Activated naive CD4-positive, alpha-beta T cell treated with anti-CD3 and anti-CD28 coated beads, Interleukin-2, amount 50 U/mL, for 72 hours (primary cell): Measurements from ENCODE around the gene EZH1. TPM values are rescaled to one million over a fixed set of nuclear protein-coding genes. Genes with fewer than 3 reads are reported as not detected.
"Not testable (repeated sequence)": the region's sequence is repeated elsewhere in the genome, so short reads cannot be mapped to it uniquely, and the experiment has no call there.

Source experiments
- ATAC-seq, 2 donors: fragments of 150-1000 bp; cut with Tn5 transposase; 2 replicates each; pipeline ENCODE4 v1.10.0; 2021; ENCODE audit warnings: mild to moderate bottlenecking in 2 of 2, moderate library complexity in 2 of 2
- DNase-seq, 2 donors: peaks; one replicate each; pipeline ENCODE4 v3.0.0; 2021 to 2022; ENCODE audit warnings: low spot score in 2 of 2
- H3K27ac Mint-ChIP-seq, 2 donors: one replicate each; pipeline ENCODE4 v1.8.0; 2022; ENCODE audit warnings: mild to moderate bottlenecking in 2 of 2, mixed read lengths in 2 of 2
- H3K36me3 Mint-ChIP-seq, 2 donors: one replicate each; pipeline ENCODE4 v1.8.0; 2022; ENCODE audit warnings: mixed read lengths in 2 of 2
- H3K9me3 Mint-ChIP-seq, 2 donors: one replicate each; pipeline ENCODE4 v1.8.0; 2022; ENCODE audit warnings: mixed read lengths in 2 of 2
- total RNA-seq, 2 donors: library from RNA; stranded (reverse); gene quantifications; one replicate each; pipeline ENCODE4 v1.2.3, GENCODE V29; 2022

EZH1 gene
- total RNA-seq, 2 donors from 2014 or later = 34.2 to 56.9 TPM

GRCh38 chr17:42669977-42670788 is 74.7 kb downstream of the EZH1 start:
- DNase-seq = no peak
- Mint-ChIP-seq H3K9me3 (no peaks in the 10 kb centered on the region), H3K27ac (no peak overlapping the region), H3K36me3 (peaks cover 6 to 9% of the 10 kb centered on the region in 2 donors)
- peak; percentile 64 to 69 for ATAC-seq

- DNase-seq (no peak), ATAC-seq (no peak)
- no peaks in the 10 kb centered on the region for H3K9me3 Mint-ChIP-seq
- peaks cover 6 to 9% of the 10 kb centered on the region in 2 donors for H3K36me3 Mint-ChIP-seq
- H3K27ac Mint-ChIP-seq = no peak overlapping the region
Observed at GRCh38 chr17:42669705-42669976, 75.2 kb downstream of the EZH1 start.

GRCh38 chr17:42667088-42667951 is 77.5 kb downstream of the EZH1 start:
- ATAC-seq (peak in 1 of 2 donors; percentile 63), DNase-seq (no peak)
- H3K36me3 Mint-ChIP-seq = peaks cover 6 to 9% of the 10 kb centered on the region in 2 donors
- no peaks in the 10 kb centered on the region for H3K9me3 Mint-ChIP-seq
- no peak overlapping the region for H3K27ac Mint-ChIP-seq

- not testable (repeated sequence) for H3K9me3 Mint-ChIP-seq
Observed at GRCh38 chr17:42666126-42666525, 78.7 kb downstream of the EZH1 start.

GRCh38 chr17:42665581-42666001 is 79.2 kb downstream of the EZH1 start:
- Mint-ChIP-seq H3K36me3 (peaks cover 6 to 9% of the 10 kb centered on the region in 2 donors), H3K27ac (no peak overlapping the region), H3K9me3 (no peaks in the 10 kb centered on the region)
- ATAC-seq (no peak), DNase-seq (no peak)

More at GRCh38 chr17:42666126-42666525, 78.7 kb downstream of the EZH1 start:
- not testable (repeated sequence) for H3K27ac Mint-ChIP-seq, ATAC-seq, DNase-seq, H3K36me3 Mint-ChIP-seq

GRCh38 chr17:42660692-42661345 is 84.0 kb downstream of the EZH1 start:
- peaks cover 4 to 9% of the 10 kb centered on the region in 2 donors for H3K9me3 Mint-ChIP-seq
- ATAC-seq (no peak), DNase-seq (no peak)
- no peak overlapping the region for H3K27ac Mint-ChIP-seq
- peaks cover 7 to 10% of the 10 kb centered on the region in 2 donors for H3K36me3 Mint-ChIP-seq

GRCh38 chr17:42659932-42660274 is 84.9 kb downstream of the EZH1 start:
- not testable (repeated sequence) for ATAC-seq, DNase-seq, H3K36me3 Mint-ChIP-seq, H3K9me3 Mint-ChIP-seq
- H3K27ac Mint-ChIP-seq = peak overlapping the region in 1 of 2 donors; percentile 92

- Mint-ChIP-seq H3K9me3 (peaks cover 4 to 9% of the 10 kb centered on the region in 2 donors), H3K36me3 (peaks cover 4 to 5% of the 10 kb centered on the region in 2 donors), H3K27ac (peak within 1 kb of the TSS; percentile 56 to 92)
- DNase-seq (peak; percentile 74 to 87), ATAC-seq (peak; percentile 76 to 82)
Observed at GRCh38 chr17:42659079-42659931, 85.5 kb downstream of the EZH1 start, which contains the start of gene TUBG2. Gene TUBG2, plus strand, starts transcription at chr17:42659284. Its CDS starts 220 bp downstream, at chr17:42659504.

- H3K9me3 Mint-ChIP-seq = peaks cover 4 to 9% of the 10 kb centered on the region in 2 donors
- DNase-seq (no peak), ATAC-seq (no peak)
- peaks cover 4 to 5% of the 10 kb centered on the region in 2 donors for H3K36me3 Mint-ChIP-seq
- peak overlapping the region; percentile 31 to 92 for H3K27ac Mint-ChIP-seq
Observed at GRCh38 chr17:42657824-42658588, 86.8 kb downstream of the EZH1 start.

- no peak for ATAC-seq
- H3K36me3 Mint-ChIP-seq = peaks cover 4 to 5% of the 10 kb centered on the region in 2 donors
- DNase-seq = no peak
- H3K27ac Mint-ChIP-seq = peak overlapping the region; percentile 11 to 62
- H3K9me3 Mint-ChIP-seq = peaks cover 4 to 9% of the 10 kb centered on the region in 2 donors
Observed at GRCh38 chr17:42655528-42655927, 89.3 kb downstream of the EZH1 start.

- no peak for DNase-seq
- H3K27ac Mint-ChIP-seq = no peak overlapping the region
- H3K36me3 Mint-ChIP-seq = peaks cover 0 to 4% of the 10 kb centered on the region in 2 donors
- H3K9me3 Mint-ChIP-seq = peaks cover 4 to 9% of the 10 kb centered on the region in 2 donors
- no peak for ATAC-seq
Observed at GRCh38 chr17:42653179-42654124, 91.4 kb downstream of the EZH1 start.

- no peaks in the 10 kb centered on the region for H3K9me3 Mint-ChIP-seq
- no peak for ATAC-seq
- H3K36me3 Mint-ChIP-seq = no peaks in the 10 kb centered on the region
- H3K27ac Mint-ChIP-seq = no peak overlapping the region
- DNase-seq = no peak
Observed at GRCh38 chr17:42651392-42651791, 93.4 kb downstream of the EZH1 start.
